Activated CD8-positive, alpha-beta memory T cell treated with anti-CD3 and anti-CD28 coated beads for 48 hours (primary cell): Measurements from ENCODE around the gene CLDN12.
"Not testable (repeated sequence)": the region's sequence is repeated elsewhere in the genome, so short reads cannot be mapped to it uniquely, and the experiment has no call there.

Source experiments
- DNase-seq, 3 experiments: peaks; one replicate each; pipeline ENCODE4 v3.0.0-alpha.2; 2020; ENCODE audit warnings: low read depth in 2 of 3, low spot score in 2 of 3

Gene CLDN12

DNA sequence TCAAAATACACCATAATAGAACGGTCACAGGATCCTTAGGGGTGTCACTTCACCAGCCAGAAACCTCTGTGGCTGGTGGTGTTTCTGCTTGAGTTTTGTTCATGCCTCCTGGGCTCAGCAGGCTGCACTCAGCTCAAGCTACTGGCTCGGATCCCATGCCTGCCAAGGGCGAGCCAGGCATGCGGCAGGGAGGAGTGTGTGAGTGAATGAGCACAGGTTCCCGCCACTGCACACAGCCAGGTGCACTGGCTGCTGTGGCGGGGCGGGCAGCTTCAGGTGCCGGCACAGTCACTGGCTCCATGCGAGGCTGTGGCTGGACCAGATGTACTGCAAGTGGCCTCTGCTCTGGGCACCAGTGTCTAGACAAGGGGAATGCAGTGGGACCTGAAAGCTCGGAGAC lies 29.5 kb downstream of the CLDN12 start:
- DNase-seq: no peak

DNA sequence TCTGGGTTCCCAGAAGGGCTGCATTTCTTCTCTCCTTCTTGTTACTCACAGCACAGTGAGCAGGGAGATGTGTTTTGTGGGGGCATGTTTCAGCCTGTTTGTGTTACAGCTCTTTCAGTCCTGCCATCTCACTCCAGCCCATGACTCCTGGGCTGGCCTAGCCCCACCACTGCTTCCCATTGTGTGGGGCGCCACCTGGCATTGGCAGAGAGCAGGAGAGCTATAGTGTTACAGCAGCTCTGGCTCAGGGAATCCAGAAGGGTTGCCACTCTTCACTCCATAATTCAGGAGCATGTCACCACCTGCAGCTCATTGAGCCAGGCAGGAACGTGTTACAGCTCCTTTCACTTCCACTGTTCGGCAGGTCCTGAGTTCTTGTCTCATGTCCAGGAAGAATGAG lies 30.0 kb downstream of the CLDN12 start:
- no peak for DNase-seq

DNA sequence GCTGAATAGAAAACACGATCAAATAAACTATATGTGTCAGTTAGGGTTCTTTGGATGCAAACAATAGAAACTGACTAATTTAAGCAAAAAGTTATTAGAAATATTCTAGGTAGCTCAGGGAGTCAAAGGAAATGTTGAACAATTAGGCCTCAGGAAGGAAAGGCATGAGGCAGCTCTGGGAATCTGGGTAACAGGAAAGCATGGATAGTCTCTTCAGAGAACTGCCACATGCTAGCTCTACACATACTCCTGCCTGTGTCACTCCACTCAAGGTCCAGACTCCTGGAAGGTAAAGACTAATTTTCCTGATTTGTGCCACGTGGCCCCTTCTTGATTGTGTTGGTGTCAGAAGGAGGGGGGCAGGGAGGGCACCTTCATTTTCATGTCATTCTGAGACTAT lies 42.4 kb downstream of the CLDN12 start:
- DNase-seq: no peak

DNA sequence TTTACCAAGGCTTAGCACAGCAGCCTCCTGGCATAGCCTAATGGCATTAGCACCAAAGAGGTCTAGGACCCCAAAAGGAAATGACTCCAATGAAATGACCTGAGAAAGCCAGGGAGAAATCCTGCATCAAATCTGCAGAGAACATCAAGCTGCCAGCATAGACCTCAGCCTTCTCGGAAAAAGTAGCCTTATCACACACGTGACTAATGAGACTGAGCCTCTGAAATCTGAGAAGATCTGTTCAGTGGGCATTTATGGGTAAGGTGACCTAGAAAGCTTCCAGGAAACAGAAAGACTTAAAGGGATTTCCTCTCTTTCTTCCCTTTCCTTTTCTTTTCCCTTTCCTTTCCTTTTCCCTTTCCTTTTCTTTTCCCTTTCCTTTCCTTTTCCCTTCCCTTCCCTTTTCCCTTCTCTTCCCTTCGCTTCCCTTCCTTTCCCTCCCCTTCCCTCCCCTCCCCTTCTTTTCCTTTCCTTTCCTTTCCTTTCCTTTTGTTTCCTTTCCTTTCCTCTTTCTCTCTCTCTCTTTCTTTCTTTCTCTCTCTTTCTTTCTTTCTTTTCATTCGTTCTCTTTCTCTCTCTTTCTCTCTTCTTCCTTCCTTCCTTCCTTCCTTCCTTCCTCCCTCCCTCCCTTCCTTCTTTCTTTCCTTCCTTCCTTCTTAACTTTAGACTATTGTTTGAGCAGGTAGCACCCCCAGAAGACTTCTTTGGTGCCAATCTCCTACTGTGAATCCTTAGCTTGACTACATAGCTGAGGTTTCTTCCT lies 43.1 kb downstream of the CLDN12 start:
- DNase-seq: no peak

DNA sequence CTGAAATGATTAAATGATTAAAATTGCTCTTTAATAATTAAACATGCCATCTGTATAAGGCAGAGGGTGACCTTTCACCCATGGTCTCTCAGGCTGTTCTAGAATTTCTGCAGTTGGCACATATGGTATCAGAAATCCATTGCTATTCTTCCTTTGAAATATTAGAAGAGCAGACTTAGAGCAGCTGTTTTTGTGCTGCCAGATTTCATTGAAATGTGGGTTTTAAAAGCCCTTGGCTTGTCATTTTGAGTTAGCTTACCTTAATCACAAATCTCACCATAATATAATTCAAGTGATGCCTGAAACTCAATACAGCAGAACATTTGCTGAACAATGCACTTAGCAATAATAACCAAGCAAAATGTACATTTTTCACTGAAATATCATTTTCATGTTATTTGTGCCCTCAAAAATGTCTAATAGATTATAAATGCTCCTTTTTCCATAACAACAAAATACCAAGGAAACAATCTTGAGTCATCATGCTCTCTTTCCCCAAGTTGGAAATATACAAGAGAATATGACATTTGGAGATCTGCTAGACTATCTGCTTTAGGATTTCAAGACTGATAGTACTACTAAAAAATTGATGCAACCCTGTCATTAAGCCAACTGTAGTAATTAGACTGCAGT lies 50.1 kb downstream of the CLDN12 start:
- DNase-seq: no peak

DNA sequence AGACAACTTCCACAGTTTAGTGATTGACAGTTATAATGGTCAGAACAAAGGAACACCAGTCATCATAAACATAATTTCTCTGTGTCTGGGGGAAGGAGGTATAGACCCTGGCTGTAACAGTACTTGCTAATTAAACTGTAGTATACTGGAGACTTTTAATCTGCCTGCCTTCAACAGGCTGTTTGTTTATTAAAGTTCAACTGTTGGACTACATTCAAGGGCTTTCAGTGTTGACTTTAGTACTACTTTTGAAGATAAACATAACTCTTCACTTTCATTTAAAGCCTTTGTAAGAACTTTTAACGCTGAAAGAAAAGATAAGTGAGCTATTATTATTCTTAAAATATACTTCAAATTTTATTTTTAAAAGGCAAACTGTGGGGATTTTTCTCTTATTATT lies 50.7 kb downstream of the CLDN12 start:
- DNase-seq: no peak

DNA sequence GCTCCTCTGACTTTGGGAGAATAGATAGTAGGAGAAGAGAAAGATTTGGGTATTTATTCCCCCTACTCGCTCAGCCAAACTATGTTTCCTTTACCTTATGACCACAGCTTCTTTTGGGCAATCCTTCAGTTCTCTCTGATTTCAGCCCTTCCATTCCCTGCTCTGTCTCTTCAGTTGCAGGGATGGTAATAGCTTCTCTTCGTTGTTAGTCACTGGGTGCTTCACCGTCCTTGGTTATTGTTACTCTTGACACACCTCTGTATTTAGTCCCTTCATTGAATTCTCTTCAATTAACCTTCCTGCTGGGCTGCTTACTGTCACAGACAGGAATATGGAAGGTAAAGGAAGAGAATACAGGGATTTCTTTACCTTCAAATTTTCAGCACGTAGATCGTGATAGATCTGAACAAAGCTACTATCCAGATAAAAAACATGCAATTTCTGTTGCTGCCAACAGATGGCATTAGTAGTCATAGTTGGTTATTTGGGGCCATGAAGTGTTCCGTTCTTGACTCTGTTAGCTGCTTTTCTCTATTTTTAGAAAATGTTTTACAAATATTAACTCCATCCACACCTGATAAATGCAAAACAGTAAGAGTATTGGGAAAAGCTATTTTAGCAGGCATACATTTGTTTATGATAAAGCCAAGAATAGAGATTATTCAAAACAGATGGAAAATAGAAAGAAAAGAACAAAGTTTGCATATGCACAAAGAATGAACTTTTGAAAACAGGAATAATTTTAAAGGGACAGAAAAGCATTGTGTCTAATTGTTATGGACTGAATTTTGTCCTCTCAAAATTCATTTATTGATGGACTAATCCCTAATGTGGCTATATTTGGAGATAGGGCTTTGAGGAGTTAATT lies 52.1 kb downstream of the CLDN12 start:
- DNase-seq: no peak

DNA sequence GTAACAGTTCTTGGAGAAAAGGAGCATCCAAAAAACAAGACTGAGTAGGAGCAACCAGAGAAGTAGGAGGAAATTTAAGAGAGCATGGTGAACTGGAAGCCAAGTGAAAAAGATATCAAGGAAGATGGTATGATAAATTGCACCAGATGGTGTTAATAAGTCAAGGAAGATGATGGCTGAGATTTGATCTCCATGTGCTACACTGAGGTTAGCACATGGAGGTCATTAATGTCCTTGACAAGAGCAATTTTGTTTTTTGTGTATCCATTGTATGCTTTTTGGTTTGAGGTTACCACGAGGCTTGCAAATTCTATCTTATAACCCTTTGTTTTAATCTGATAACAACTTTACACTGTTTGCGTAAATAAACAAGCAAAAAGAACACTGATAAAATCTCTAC lies 54.8 kb downstream of the CLDN12 start:
- no peak for DNase-seq

DNA sequence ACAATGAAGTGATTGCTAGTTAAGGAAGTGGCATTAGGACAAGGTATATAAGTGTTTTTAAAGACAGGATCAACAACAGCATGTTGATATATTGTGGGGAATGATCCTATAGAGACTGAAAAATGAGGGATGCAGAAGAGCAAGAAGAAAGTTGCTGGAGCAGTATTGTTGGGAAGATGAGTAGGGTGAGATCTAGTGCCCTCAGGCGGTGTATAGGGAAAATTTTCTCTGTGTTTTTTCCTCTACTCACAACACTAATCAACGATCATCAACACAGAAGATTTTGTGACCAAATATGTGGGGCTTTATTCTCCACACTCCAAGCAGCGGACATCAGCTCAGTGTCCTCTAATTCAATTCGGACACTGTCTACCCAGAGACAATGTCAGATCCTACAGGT lies 56.6 kb downstream of the CLDN12 start:
- DNase-seq: no peak

DNA sequence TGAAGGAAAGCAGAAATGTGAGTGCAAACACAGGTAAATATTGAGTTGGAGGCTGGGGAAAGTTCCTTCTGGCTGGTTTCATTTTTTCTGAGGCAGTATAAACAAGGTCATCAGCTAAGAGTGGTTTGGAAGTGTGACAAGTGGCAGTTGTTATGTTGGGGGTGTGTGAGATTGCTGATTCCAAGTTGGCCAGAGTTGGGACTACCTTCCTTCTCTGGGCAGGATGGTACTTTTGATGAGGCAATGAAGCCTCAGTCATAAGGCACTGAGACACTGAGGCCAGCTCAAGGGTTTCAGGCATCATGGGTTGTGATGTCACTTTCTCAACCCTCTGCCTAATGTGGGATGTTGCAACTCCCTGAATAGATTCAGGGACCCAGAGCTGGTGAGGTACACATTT lies 58.0 kb downstream of the CLDN12 start:
- no peak for DNase-seq

DNA sequence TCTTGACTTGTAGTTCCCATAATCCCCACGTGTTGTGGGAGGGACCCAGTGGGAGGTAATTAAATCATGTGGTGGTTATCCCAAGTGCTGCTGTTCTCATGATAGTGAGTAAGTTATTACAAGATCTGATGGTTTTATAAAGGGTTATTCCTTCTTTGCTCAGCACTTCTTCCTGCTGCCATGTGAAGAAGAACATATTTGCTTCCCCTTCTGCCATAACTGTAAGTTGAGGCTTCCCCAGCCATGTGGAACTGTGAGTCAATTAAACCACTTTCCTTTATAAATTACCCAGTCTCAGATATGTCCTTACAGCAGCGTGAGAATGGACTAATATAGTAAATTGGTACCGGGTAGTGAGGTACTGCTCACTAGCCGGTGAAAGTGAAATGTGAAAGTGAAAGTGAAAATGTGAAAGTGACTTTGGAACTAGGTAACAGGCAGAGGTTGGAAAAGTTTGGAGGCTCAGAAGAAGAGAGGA lies 59.9 kb downstream of the CLDN12 start:
- DNase-seq: not testable (repeated sequence)
